CD4-positive, alpha-beta memory T cell (primary cell): ENCODE results near the gene MILR1. TPM values are rescaled to one million over a fixed set of nuclear protein-coding genes. Genes with fewer than 3 reads are reported as not detected.

Experiments
- CTCF ChIA-PET: fragments of 350-600 bp; sonication (Branson Sonifier 250); formaldehyde crosslinking; loops from one replicate; lab custom pipeline; 2021; ENCODE audit warnings: inconsistent platforms; ENCODE audit not compliant: partially characterized antibody; lab: Charles Lee
- POLR2A ChIA-PET: fragments of 350-600 bp; sonication (Branson Sonifier 250); formaldehyde crosslinking; loops from one replicate; lab custom pipeline; 2021; ENCODE audit not compliant: partially characterized antibody; lab: Charles Lee
- DNase-seq, 5 donors: peaks; one replicate each; pipeline versions ENCODE4 v3.0.0 to v3.0.0-alpha.2; 2020 to 2022; ENCODE audit warnings: mixed read lengths in 1 of 5
- H3K27ac ChIP-seq: one replicate; pipeline ENCODE4 v1.7.0; 2013; ENCODE audit warnings: low read depth, low read length
- H3K27me3 ChIP-seq: 2 replicates; pipeline ENCODE4 v1.7.0; 2013; ENCODE audit warnings: mild to moderate bottlenecking, low read length, moderate library complexity; ENCODE audit not compliant: insufficient read depth
- H3K36me3 ChIP-seq: 2 replicates; pipeline ENCODE4 v1.7.0; 2013; ENCODE audit warnings: mild to moderate bottlenecking, low read length, moderate library complexity; ENCODE audit not compliant: insufficient read depth
- H3K4me1 ChIP-seq: 2 replicates; pipeline ENCODE4 v1.7.0; 2013; ENCODE audit warnings: mild to moderate bottlenecking, low read length, moderate library complexity; ENCODE audit not compliant: insufficient read depth
- H3K4me3 ChIP-seq, 2 donors: one replicate each; pipeline ENCODE4 v1.7.0; 2013; ENCODE audit warnings: low read length in 2 of 2, mild to moderate bottlenecking in 1 of 2
- H3K9me3 ChIP-seq, 2 donors: one replicate each; pipeline ENCODE4 v1.7.0; 2013; ENCODE audit warnings: low read length in 2 of 2, control low read depth in 1 of 2; ENCODE audit not compliant: control insufficient read depth in 1 of 2
- H3K27ac Mint-ChIP-seq, 7 donors: one replicate each; pipeline ENCODE4 v1.8.0; 2020 to 2021; ENCODE audit warnings: mixed read lengths in 7 of 7, mild to moderate bottlenecking in 6 of 7, inconsistent platforms in 3 of 7, moderate library complexity in 3 of 7
- H3K27me3 Mint-ChIP-seq, 2 donors: one replicate each; pipeline ENCODE4 v1.8.0; 2020 to 2021; ENCODE audit warnings: mixed read lengths in 2 of 2
- H3K36me3 Mint-ChIP-seq, 2 donors: one replicate each; pipeline ENCODE4 v1.8.0; 2020 to 2021; ENCODE audit warnings: mixed read lengths in 2 of 2, inconsistent platforms in 1 of 2, mild to moderate bottlenecking in 1 of 2
- H3K4me1 Mint-ChIP-seq, 4 donors: one replicate each; pipeline ENCODE4 v1.8.0; 2020 to 2021; ENCODE audit warnings: mixed read lengths in 4 of 4, mild to moderate bottlenecking in 1 of 4
- H3K4me3 Mint-ChIP-seq, 8 donors: one replicate each; pipeline ENCODE4 v1.8.0; 2020 to 2021; ENCODE audit warnings: mixed read lengths in 8 of 8, mild to moderate bottlenecking in 7 of 8, moderate library complexity in 6 of 8, inconsistent platforms in 3 of 8
- H3K9me3 Mint-ChIP-seq, 8 donors: one replicate each; pipeline ENCODE4 v1.8.0; 2020 to 2021; ENCODE audit warnings: mixed read lengths in 8 of 8, mild to moderate bottlenecking in 5 of 8, inconsistent platforms in 3 of 8, moderate library complexity in 1 of 8
- intact Hi-C: fragments of 100-400 bp; cut with micrococcal nuclease; formaldehyde crosslinking; loops from one replicate; pipeline ENCODE4 v1.15.1; 2023
- polyA plus RNA-seq, 2 donors: library from polyadenylated mRNA; unstranded; fragments of 300-500 nt; fragmentation: Illumina TruSeq; gene quantifications; one replicate each; pipeline ENCODE4 v1.2.3, GENCODE V29; 2021
- total RNA-seq, 2 experiments: library from RNA; stranded (reverse); gene quantifications; one replicate each; pipeline ENCODE4 v1.2.3, GENCODE V29; 2021

Gene MILR1
- total and polyA plus RNA-seq, 4 experiments from 2014 or later: 0.55 to 0.90 TPM; not detected in 2

- H3K9me3 ChIP-seq: no peaks in the 10 kb centered on the region
- H3K27ac ChIP-seq: peak overlapping the region; percentile 98
- POLR2A ChIA-PET: interaction anchor here (1.0 to 7.9 kb wide), 15 partner anchors 8 to 807 kb away, joined by 3 to 330 read pairs (median 29); partner anchors contain the start of genes CCDC47, DDX42, POLG2 and SMURF2
- H3K36me3 ChIP-seq: peaks cover 62% of the 10 kb centered on the region
- peak overlapping the region; percentile 67 to 97 for H3K4me3 ChIP-seq
- peak overlapping the region; percentile 97 to 100 (median 100) for H3K27ac Mint-ChIP-seq
- no peaks in the 10 kb centered on the region for H3K27me3 ChIP-seq
- CTCF ChIA-PET: interaction anchor here (0.6 to 6.2 kb wide), 4 partner anchors 11 to 132 kb away, joined by 3 to 62 read pairs (median 4); no protein-coding TSS in a partner anchor
- H3K4me1 ChIP-seq: peaks cover 68% of the 10 kb centered on the region
- intact Hi-C loops: loop anchor here (2.0 to 10.0 kb wide), 3 partner anchors 145 to 799 kb away; partner anchors contain the start of genes LIMD2 and SMARCD2
- peaks cover 65 to 85% of the 10 kb centered on the region in 2 donors for H3K36me3 Mint-ChIP-seq
- peak overlapping the region; percentile 95 to 100 (median 100) for H3K4me3 Mint-ChIP-seq
- peaks cover 0 to 4% of the 10 kb centered on the region in 2 donors for H3K27me3 Mint-ChIP-seq
- H3K4me1 Mint-ChIP-seq: peaks cover 54 to 89% (median 67%) of the 10 kb centered on the region in 4 donors
- peaks cover 0 to 41% (median under 1%) of the 10 kb centered on the region in 8 donors for H3K9me3 Mint-ChIP-seq
- DNase-seq: peak in 1 of 5 donors; percentile 17
Observed at GRCh38 chr17:64503821-64504768, 55.2 kb downstream of the MILR1 start.

GRCh38 chr17:64504769-64505339 is 55.9 kb downstream of the MILR1 start:
- Histone ChIP-seq H3K9me3 (no peaks in the 10 kb centered on the region), H3K27me3 (no peaks in the 10 kb centered on the region), H3K4me1 (peaks cover 66% of the 10 kb centered on the region), H3K36me3 (peaks cover 58% of the 10 kb centered on the region), H3K27ac (peak overlapping the region; percentile 98), H3K4me3 (peak overlapping the region; percentile 67 to 97)
- ChIA-PET CTCF (interaction anchor here (0.6 to 6.2 kb wide), 5 partner anchors 8 to 85 kb away, joined by 3 to 62 read pairs (median 14); partner anchors contain the start of gene POLG2), POLR2A (interaction anchor here (0.8 to 7.9 kb wide), 37 partner anchors 8 to 806 kb away, joined by 3 to 330 read pairs (median 7); partner anchors contain the start of genes CCDC47, DDX42, ICAM2 and LIMD2)
- H3K4me1 Mint-ChIP-seq: peaks cover 53 to 89% (median 67%) of the 10 kb centered on the region in 4 donors
- H3K27ac Mint-ChIP-seq: peak overlapping the region; percentile 97 to 100 (median 100)
- peaks cover 0 to 41% (median under 1%) of the 10 kb centered on the region in 8 donors for H3K9me3 Mint-ChIP-seq
- H3K4me3 Mint-ChIP-seq: peak overlapping the region; percentile 95 to 100 (median 100)
- peak in 2 of 5 donors; percentile 30 to 31 for DNase-seq
- H3K27me3 Mint-ChIP-seq: peaks cover 0 to 4% of the 10 kb centered on the region in 2 donors
- intact Hi-C loops: loop anchor here (2.0 to 10.0 kb wide), 4 partner anchors 144 to 800 kb away; partner anchors contain the start of genes CCDC47, DDX42, LIMD2 and SMARCD2
- H3K36me3 Mint-ChIP-seq: peaks cover 58 to 80% of the 10 kb centered on the region in 2 donors

DNA sequence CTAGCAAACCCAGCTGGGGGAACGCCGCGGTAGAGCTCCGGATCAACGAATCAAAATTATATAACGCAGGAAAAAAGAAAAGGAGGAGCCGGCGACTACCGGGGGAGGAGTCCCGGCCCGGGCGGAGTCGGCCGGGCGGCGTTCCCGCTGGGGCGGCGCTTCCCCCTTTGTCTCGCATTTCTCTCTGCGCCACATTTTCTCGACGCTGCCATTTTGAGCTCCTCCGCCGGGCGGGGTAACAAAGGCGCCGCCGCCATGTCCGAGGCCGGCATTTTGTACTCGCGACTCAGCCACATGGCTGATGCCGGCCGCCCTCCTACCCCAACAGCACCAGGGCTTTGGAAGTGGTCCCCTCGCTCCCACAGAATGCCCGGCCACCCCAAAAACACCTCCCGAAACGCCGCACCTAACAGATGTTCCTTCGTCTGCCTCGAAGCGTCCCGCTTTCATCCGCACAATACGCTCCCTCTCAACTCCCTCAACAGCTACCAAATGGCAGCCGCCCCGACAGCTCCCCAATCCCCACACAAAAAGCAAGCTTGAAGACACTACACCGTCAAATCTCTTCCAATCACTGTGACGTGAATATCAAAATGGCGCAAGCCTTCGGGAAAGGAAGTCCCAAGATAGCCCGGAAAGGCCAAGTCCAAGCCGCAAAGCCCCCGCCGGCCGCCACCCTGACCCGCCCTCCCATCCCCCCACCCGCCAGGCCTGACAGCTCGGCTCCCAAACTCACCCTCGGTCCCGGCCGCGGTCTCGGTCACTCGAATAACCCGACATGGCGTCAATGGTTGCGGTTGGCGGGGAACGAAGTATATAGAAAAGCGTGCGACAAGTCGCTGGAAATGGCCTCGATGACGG is 56.7 kb downstream of the MILR1 start:
- Mint-ChIP-seq H3K4me1 (peaks cover 49 to 82% (median 63%) of the 10 kb centered on the region in 4 donors), H3K9me3 (peaks cover 0 to 37% (median 0%) of the 10 kb centered on the region in 8 donors), H3K27me3 (peaks cover 0 to 4% of the 10 kb centered on the region in 2 donors), H3K4me3 (peak overlapping the region; percentile 95 to 100 (median 100)), H3K27ac (peak overlapping the region; percentile 98 to 100 (median 100)), H3K36me3 (peaks cover 58 to 78% of the 10 kb centered on the region in 2 donors)
- ChIA-PET POLR2A (interaction anchor here (0.8 to 7.9 kb wide), 47 partner anchors 8 to 1066 kb away, joined by 3 to 330 read pairs (median 5); partner anchors contain the start of genes CCDC47, DDX42, ICAM2 and LIMD2), CTCF (interaction anchor here (1.7 to 6.2 kb wide), 3 partner anchors 9 to 85 kb away, joined by 14 to 62 read pairs (median 48); partner anchors contain the start of gene POLG2)
- H3K9me3 ChIP-seq: no peaks in the 10 kb centered on the region
- H3K36me3 ChIP-seq: peaks cover 51% of the 10 kb centered on the region
- H3K4me1 ChIP-seq: peaks cover 59% of the 10 kb centered on the region
- H3K27me3 ChIP-seq: no peaks in the 10 kb centered on the region
- peak overlapping the region; percentile 98 for H3K27ac ChIP-seq
- intact Hi-C loops: loop anchor here (1.0 to 10.0 kb wide), 8 partner anchors 8 to 801 kb away; partner anchors contain the start of genes CCDC47, DDX42, LIMD2 and POLG2
- peak overlapping the region; percentile 67 to 97 for H3K4me3 ChIP-seq
- peak; percentile 89 to 93 (median 91) for DNase-seq

GRCh38 chr17:64506201-64506575 is 57.3 kb downstream of the MILR1 start, which contains the start of gene DDX5:
Gene DDX5, minus strand, starts transcription at chr17:64506289. Its CDS starts 170 bp downstream, at chr17:64506119.
- peak within 1 kb of the TSS; percentile 98 for H3K27ac ChIP-seq
- H3K4me1 Mint-ChIP-seq: peaks cover 45 to 76% (median 61%) of the 10 kb centered on the region in 4 donors
- no peaks in the 10 kb centered on the region for H3K27me3 ChIP-seq
- H3K4me3 Mint-ChIP-seq: peak within 1 kb of the TSS; percentile 95 to 100 (median 100)
- peak within 1 kb of the TSS; percentile 98 to 100 (median 100) for H3K27ac Mint-ChIP-seq
- H3K4me1 ChIP-seq: peaks cover 54% of the 10 kb centered on the region
- peak within 1 kb of the TSS; percentile 89 to 97 for H3K4me3 ChIP-seq
- DNase-seq: peak; percentile 97 to 98 (median 98)
- ChIA-PET CTCF (interaction anchor here (0.9 to 6.2 kb wide), 5 partner anchors 8 to 86 kb away, joined by 3 to 62 read pairs (median 14); partner anchors contain the start of gene POLG2), POLR2A (interaction anchor here (0.8 to 7.9 kb wide), 50 partner anchors 10 to 1066 kb away, joined by 3 to 330 read pairs (median 5); partner anchors contain the start of genes CCDC47, DDX42, ERN1 and ICAM2)
- intact Hi-C loops: loop anchor here (1.0 to 10.0 kb wide), 7 partner anchors 9 to 801 kb away; partner anchors contain the start of genes CCDC47, DDX42, LIMD2 and POLG2
- peaks cover 56 to 77% of the 10 kb centered on the region in 2 donors for H3K36me3 Mint-ChIP-seq
- H3K9me3 ChIP-seq: no peaks in the 10 kb centered on the region
- H3K27me3 Mint-ChIP-seq: peaks cover 0 to 4% of the 10 kb centered on the region in 2 donors
- peaks cover 0 to 33% (median 0%) of the 10 kb centered on the region in 8 donors for H3K9me3 Mint-ChIP-seq
- H3K36me3 ChIP-seq: peaks cover 45% of the 10 kb centered on the region

DNA sequence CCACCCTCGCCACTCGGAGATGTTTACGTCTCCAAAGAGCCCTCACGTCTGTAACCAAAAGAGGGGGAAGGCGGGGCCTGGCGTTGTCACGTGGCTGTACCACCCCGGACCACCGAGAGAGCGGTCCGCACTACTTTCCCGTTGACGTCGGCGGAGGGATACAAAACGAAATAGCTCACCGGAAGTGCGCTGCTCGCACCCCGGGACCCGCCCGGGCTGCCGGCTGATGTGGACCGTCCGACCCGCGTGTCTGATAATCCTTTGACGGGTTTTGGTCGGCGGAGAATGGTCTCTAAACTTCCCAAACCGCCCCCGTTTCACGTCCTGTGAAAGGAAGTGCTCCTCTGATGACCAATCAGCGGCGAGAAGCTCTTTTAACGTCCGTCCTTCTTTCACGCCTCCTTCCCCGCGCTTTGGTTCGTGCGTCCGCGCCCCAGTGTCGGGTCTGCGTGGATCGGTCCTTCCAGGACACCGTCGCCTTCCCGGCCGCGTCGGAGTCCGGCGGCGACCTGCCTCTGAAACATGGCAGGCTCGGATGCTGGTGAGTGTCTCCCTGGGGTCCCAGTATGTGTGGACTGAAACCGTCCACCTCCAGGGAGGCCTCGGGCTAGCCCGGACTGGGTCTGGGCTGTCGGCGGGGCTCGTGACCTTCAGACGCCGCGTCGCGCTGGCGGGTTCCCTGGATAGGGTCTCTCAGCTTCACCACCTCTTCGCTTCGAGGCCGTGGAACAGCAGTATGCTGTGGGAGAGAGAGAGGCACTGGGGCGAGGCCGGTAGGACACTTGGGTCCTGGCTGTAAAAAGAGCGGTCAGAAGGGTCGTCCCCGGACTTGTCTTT is 57.9 kb downstream of the MILR1 start, which contains the start of gene CEP95:
CEP95 (plus strand) TSS at position 402 of the 837 bp plus-strand sequence; CDS start at position 523, 121 bp downstream.
- Mint-ChIP-seq H3K27me3 (peaks cover 0 to 4% of the 10 kb centered on the region in 2 donors), H3K4me3 (peak within 1 kb of the TSS; percentile 95 to 100 (median 100))

More for the DNA sequence above, 57.9 kb downstream of the MILR1 start, which contains the start of gene CEP95:
- intact Hi-C loops: loop anchor here (1.0 to 10.0 kb wide), 8 partner anchors 9 to 802 kb away; partner anchors contain the start of genes CCDC47, DDX42, LIMD2 and POLG2
- H3K4me1 Mint-ChIP-seq: peaks cover 43 to 75% (median 56%) of the 10 kb centered on the region in 4 donors
- Histone ChIP-seq H3K4me3 (peak within 1 kb of the TSS; percentile 89 to 97), H3K36me3 (peaks cover 44% of the 10 kb centered on the region), H3K9me3 (no peaks in the 10 kb centered on the region), H3K27me3 (no peaks in the 10 kb centered on the region), H3K4me1 (peaks cover 49% of the 10 kb centered on the region), H3K27ac (peak within 1 kb of the TSS; percentile 98)
- H3K9me3 Mint-ChIP-seq: peaks cover 0 to 27% (median 0%) of the 10 kb centered on the region in 8 donors
- CTCF ChIA-PET: interaction anchor here (0.9 to 6.2 kb wide), 6 partner anchors 8 to 142 kb away, joined by 3 to 62 read pairs (median 8); partner anchors contain the start of gene POLG2
- H3K36me3 Mint-ChIP-seq: peaks cover 54 to 77% of the 10 kb centered on the region in 2 donors
- POLR2A ChIA-PET: interaction anchor here (0.6 to 7.9 kb wide), 46 partner anchors 9 to 1067 kb away, joined by 3 to 330 read pairs (median 4); partner anchors contain the start of genes CCDC47, DDX42, ERN1 and ICAM2
- DNase-seq: peak in 3 of 5 donors; percentile 92 to 98 (median 97)
- peak within 1 kb of the TSS; percentile 98 to 100 (median 100) for H3K27ac Mint-ChIP-seq
